HUES6 (cell line): Measurements from ENCODE around the gene BPHL.
"Not testable (repeated sequence)": the region's sequence is repeated elsewhere in the genome, so short reads cannot be mapped to it uniquely, and the experiment has no call there.

Source experiments
- H3K27ac ChIP-seq: 2 replicates; pipeline ENCODE4 v1.7.0; 2013; ENCODE audit warnings: low read depth, mild to moderate bottlenecking, low read length, inconsistent platforms
- H3K27me3 ChIP-seq: 2 replicates; pipeline ENCODE4 v1.6.1; 2013; ENCODE audit warnings: low read length; ENCODE audit not compliant: control insufficient read depth, insufficient read depth
- H3K36me3 ChIP-seq: 2 replicates; pipeline ENCODE4 v1.6.1; 2013; ENCODE audit warnings: low read length; ENCODE audit not compliant: control insufficient read depth, insufficient read depth
- H3K4me1 ChIP-seq: 2 replicates; pipeline ENCODE4 v1.6.1; 2013; ENCODE audit warnings: low read length; ENCODE audit not compliant: control insufficient read depth, insufficient read depth
- H3K4me3 ChIP-seq: 2 replicates; pipeline ENCODE4 v1.5.1; 2013; ENCODE audit warnings: low read depth, low read length
- H3K9ac ChIP-seq: one replicate; pipeline ENCODE4 v1.6.1; 2013; ENCODE audit warnings: mild to moderate bottlenecking, low read length
- H3K9me3 ChIP-seq: 2 replicates; pipeline ENCODE4 v1.6.1; 2013; ENCODE audit warnings: low read depth, low read length; ENCODE audit not compliant: control insufficient read depth, insufficient read depth

Gene BPHL

GRCh38 chr6:3183066-3183465, 64.6 kb downstream of the BPHL start:
- H3K4me1 ChIP-seq: no peaks in the 10 kb centered on the region
- no peaks in the 10 kb centered on the region for H3K27me3 ChIP-seq
- H3K4me3 ChIP-seq: no peak overlapping the region
- H3K27ac ChIP-seq: no peak overlapping the region
- peaks cover 22% of the 10 kb centered on the region; the same call in 1 of the 2 replicates for H3K36me3 ChIP-seq
- H3K9me3 ChIP-seq: peaks cover 8% of the 10 kb centered on the region; the same call in 1 of the 2 replicates
- no peak overlapping the region for H3K9ac ChIP-seq

DNA sequence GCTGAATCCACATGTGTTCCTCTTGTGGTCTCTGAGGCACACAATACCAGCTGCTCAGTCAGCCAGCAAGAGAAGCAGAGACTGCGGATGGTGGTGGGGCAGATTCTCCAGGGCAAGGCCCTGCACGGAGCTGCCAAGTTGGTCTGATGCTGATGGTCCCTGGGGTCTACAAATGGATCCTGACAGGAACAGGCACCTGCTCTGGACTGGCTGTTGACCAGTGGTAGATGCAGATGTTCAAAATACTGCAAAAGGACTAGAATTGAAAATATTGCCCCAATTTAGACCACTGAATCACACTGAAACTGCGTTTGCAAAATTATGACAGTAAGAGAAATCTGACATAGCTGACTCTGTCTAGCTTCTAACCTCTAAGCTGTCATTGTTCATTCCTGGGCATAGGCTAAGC, 68.5 kb downstream of the BPHL start:
- no peak overlapping the region for H3K27ac ChIP-seq
- peaks cover 19% of the 10 kb centered on the region for H3K9me3 ChIP-seq
- H3K27me3 ChIP-seq: no peaks in the 10 kb centered on the region
- no peak overlapping the region for H3K4me3 ChIP-seq
- H3K36me3 ChIP-seq: peaks cover 29% of the 10 kb centered on the region; the same call in 1 of the 2 replicates
- no peaks in the 10 kb centered on the region for H3K4me1 ChIP-seq
- H3K9ac ChIP-seq: no peak overlapping the region

DNA sequence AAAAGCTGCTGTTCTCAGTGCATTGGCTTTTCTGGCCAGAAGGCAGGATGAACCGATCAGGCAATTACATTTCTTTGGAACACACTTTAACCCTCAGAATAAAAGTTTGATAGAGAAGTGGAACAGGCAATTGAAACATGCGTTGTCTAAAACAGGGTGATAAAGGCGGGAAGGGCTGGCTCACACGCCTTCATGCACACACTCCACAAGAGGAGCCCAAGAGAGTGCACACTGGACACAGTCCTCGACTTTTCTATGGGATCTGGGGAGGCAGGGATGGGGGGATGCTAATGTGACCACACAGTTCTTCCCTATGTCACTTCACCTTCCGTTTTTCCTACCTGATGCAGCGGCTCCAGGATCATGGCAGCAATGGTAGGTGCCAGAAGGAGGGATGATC, 69.8 kb downstream of the BPHL start:
- Histone ChIP-seq H3K9ac (no peak overlapping the region), H3K4me3 (no peak overlapping the region), H3K27me3 (no peaks in the 10 kb centered on the region), H3K36me3 (peaks cover 24% of the 10 kb centered on the region; the same call in 1 of the 2 replicates), H3K27ac (no peak overlapping the region), H3K9me3 (peaks cover 19% of the 10 kb centered on the region), H3K4me1 (peaks cover 4% of the 10 kb centered on the region)

DNA sequence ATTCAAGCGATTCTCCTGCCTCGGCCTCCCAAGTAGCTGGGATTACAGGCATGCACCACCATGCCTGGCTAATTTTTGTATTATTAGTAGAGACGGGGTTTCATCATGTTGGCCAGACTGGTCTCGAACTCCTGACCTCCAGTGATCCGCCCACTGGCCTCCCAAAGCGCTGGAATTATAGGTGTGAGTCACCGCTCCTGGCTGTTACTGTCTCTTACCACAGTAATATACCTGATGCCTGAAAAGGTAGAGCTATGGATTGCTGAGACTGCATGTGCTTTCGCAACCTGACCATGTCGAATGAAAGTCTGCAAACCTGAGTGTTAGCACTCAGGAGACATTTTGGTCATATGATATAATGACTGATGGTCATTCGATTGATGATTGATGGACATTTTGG, 70.7 kb downstream of the BPHL start:
- Histone ChIP-seq H3K36me3 (peaks cover 16% of the 10 kb centered on the region; the same call in 1 of the 2 replicates), H3K9me3 (peaks cover 16% of the 10 kb centered on the region)
- H3K9ac ChIP-seq, H3K4me1 ChIP-seq, H3K4me3 ChIP-seq, H3K27ac ChIP-seq, H3K27me3 ChIP-seq: not testable (repeated sequence)

- H3K9me3 ChIP-seq: peaks cover 16% of the 10 kb centered on the region
- H3K36me3 ChIP-seq: peaks cover 16% of the 10 kb centered on the region; the same call in 1 of the 2 replicates
- H3K4me3 ChIP-seq: no peak overlapping the region
- peaks cover 19% of the 10 kb centered on the region for H3K4me1 ChIP-seq
- no peak overlapping the region for H3K9ac ChIP-seq
- H3K27ac ChIP-seq: no peak overlapping the region
- H3K27me3 ChIP-seq: no peaks in the 10 kb centered on the region
These were observed 71.5 kb downstream of the BPHL start for GRCh38 chr6:3190056-3190455.

DNA sequence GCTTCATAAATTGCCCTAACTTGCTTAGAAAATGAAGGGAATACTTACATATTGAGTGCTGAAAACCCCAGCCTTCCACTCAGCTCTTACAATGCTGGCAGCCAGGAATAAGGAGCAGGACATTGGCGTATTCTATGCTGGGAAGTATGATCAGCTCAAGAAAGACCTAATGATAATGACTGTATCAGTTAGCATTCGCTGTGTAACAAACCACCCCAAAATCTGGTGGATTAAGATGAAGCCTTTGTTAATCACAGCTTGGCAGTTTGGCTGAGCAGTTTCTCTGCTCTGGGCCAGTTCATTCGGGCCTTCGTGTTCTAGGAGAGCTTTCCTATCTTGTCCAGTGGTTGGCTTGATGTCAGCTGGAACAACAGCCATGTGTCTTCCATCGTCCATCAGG, 72.3 kb downstream of the BPHL start:
- Histone ChIP-seq H3K9me3 (peaks cover 16% of the 10 kb centered on the region), H3K4me1 (peaks cover 26% of the 10 kb centered on the region), H3K9ac (no peak overlapping the region), H3K27ac (no peak overlapping the region), H3K27me3 (no peaks in the 10 kb centered on the region), H3K4me3 (no peak overlapping the region), H3K36me3 (peaks cover 16% of the 10 kb centered on the region; the same call in 1 of the 2 replicates)

DNA sequence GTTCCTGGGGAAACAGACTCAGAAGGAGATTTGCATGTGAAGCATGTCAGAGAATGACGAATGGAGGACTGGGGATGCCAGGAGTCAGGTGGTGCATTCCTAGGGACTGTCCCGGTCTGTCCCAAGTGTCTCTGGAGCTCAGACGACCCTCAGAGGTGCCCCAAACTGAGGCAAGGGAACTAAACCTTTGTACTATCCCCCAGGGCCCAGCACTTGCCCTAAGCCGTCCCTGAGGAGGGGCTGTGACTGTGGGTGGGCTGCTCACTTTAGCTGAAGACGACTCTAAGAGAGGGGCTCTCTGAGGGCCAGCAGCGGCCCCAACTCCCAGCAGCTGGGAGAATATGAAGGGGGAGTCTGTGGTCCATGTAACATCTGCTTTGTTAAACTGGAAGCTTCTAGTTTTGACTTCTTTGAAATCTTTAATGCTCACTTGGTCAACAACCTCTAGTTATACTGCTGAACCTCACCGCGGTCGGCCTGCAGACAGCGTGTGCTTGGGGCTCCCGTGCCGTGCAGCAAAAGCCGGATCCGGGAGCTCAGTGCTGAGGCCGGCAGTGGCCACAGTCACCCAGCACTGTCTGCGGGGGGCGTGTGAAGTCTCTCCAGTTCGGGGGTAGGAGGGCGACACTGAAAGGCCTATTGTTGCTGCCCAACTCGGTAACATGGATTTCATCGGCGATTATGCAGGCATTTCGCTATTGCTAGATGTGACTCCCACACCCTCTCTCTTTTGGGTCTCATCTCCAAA, 74.8 kb downstream of the BPHL start:
- Histone ChIP-seq H3K4me1 (peaks cover 31% of the 10 kb centered on the region), H3K27me3 (no peaks in the 10 kb centered on the region), H3K36me3 (peaks cover 9% of the 10 kb centered on the region; the same call in 1 of the 2 replicates), H3K9me3 (peaks cover 11% of the 10 kb centered on the region), H3K27ac (no peak overlapping the region; the same call in 1 of the 2 replicates), H3K9ac (no peak overlapping the region), H3K4me3 (no peak overlapping the region)

- Histone ChIP-seq H3K27ac (peak overlapping the region; percentile 71; the same call in 1 of the 2 replicates), H3K36me3 (peaks cover 12% of the 10 kb centered on the region; the same call in 1 of the 2 replicates), H3K4me3 (peak overlapping the region; percentile 24; the same call in 1 of the 2 replicates)
These were observed 76.3 kb downstream of the BPHL start for GRCh38 chr6:3194535-3195419.

DNA sequence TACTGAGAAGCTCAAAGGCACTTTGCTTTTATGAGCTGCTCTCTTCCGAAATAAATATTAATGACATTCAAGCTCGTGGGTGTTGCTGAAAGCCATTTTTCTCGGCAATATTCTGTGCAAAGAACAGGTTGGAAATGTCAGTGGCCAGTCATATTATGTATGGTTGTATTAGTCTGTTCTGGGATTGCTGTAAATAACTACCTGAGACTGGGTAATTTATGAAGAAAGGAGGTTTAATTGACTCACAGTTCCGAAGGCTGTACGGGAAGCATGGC, 76.8 kb downstream of the BPHL start:
- Histone ChIP-seq H3K27me3 (no peaks in the 10 kb centered on the region), H3K9ac (no peak overlapping the region), H3K27ac (no peak overlapping the region; the same call in 1 of the 2 replicates), H3K9me3 (peaks cover 14% of the 10 kb centered on the region), H3K4me1 (peaks cover 35% of the 10 kb centered on the region), H3K4me3 (peak overlapping the region; percentile 24; the same call in 1 of the 2 replicates), H3K36me3 (peaks cover 11% of the 10 kb centered on the region; the same call in 1 of the 2 replicates)

More at GRCh38 chr6:3194535-3195419, 76.3 kb downstream of the BPHL start:
- H3K9me3 ChIP-seq: peaks cover 16% of the 10 kb centered on the region
- H3K4me1 ChIP-seq: peaks cover 35% of the 10 kb centered on the region
- no peaks in the 10 kb centered on the region for H3K27me3 ChIP-seq
- peak overlapping the region; percentile 18 for H3K9ac ChIP-seq

DNA sequence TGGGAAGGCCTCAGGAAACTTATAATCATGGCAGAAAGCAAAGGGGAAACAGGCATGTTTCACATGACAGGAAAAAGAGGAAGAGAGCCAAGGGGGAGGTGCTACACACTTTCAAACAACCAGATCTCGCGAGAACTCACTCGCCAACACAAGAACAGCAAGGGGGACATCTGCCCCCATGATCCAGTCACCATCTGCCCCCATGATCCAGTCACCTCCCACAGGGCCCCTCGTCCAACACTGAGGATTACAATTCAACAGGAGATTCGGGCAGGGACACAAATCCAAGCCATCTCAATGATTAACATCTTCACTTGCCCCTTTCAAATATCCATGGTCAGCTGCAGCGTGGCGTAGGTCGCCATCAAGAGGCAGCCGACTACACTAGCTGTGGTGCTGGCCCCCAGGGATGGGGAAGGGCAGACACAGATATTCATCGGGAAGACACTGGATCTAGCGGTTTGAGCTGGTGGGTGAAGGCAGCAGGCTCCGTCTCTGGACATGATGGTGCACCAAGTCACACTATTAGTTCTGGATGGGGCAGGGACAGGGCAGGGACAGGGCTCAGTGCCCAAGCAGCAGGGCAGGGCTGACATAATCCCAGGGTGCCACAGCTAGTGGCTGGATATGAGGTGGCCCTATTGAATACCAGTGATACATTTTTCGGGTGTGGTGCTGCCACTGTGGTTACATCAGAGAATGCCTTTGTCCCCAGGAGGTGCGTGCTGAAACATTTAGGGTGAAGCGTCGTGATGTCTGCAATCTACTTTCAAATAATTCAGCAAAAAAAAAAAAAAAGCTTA, 77.4 kb downstream of the BPHL start:
- Histone ChIP-seq H3K9me3 (peaks cover 8% of the 10 kb centered on the region), H3K4me1 (peaks cover 35% of the 10 kb centered on the region), H3K27me3 (no peaks in the 10 kb centered on the region), H3K36me3 (peaks cover 6% of the 10 kb centered on the region; the same call in 1 of the 2 replicates), H3K27ac (no peak overlapping the region; the same call in 1 of the 2 replicates), H3K4me3 (0 out of 2 replicates have a peak overlapping the region, but pooled peaks have one; percentile 12), H3K9ac (peak overlapping the region; percentile 2)
